ENCODE results near the gene ATP6AP1. TPM values are rescaled to one million over a fixed set of nuclear protein-coding genes. Genes with fewer than 3 reads are reported as not detected.

ATP6AP1 gene
- total RNA-seq, 1 donor from 2014 or later = 38.8 TPM

- ChIA-PET CTCF (no interaction called here), POLR2A (interaction anchor here (1.0 to 2.3 kb wide), 6 partner anchors 8 to 103 kb away, joined by 3 to 5 read pairs (median 3); partner anchors contain the start of genes EMD and IKBKG)
- no peak for TF ChIP-seq CTCF (IDR thresholded peaks at IDR 0.05)
- H3K36me3 Mint-ChIP-seq (ENCODE audit: low read depth) = peaks cover 34% of the 10 kb centered on the region
- no peaks in the 10 kb centered on the region for H3K27me3 Mint-ChIP-seq
- peaks cover 5% of the 10 kb centered on the region for H3K4me1 Mint-ChIP-seq
- H3K27ac Mint-ChIP-seq = peak within 1 kb of the TSS; percentile 66
- H3K4me3 Mint-ChIP-seq = peak within 1 kb of the TSS; percentile 77
- no peaks in the 10 kb centered on the region for H3K9me3 Mint-ChIP-seq
- intact Hi-C loops (cut with micrococcal nuclease) = loop anchor here (1.0 kb wide), 1 partner anchor 13 kb away; no protein-coding TSS in a partner anchor
- DNase-seq (peak; percentile 75), ATAC-seq (ENCODE audit: low read depth) (peak; percentile 90)
These were observed 15.7 kb downstream of the ATP6AP1 start, which contains the start of gene FAM50A for GRCh38 chrX:154443992-154444754. FAM50A (plus strand) TSS chrX:154444141; CDS start chrX:154444236, 95 bp downstream.

GRCh38 chrX:154444755-154445246, 16.3 kb downstream of the ATP6AP1 start:
- Mint-ChIP-seq H3K27me3 (no peaks in the 10 kb centered on the region), H3K4me3 (peak overlapping the region; percentile 48), H3K9me3 (no peaks in the 10 kb centered on the region), H3K36me3 (ENCODE audit: low read depth) (peaks cover 35% of the 10 kb centered on the region), H3K4me1 (peaks cover 5% of the 10 kb centered on the region), H3K27ac (no peak overlapping the region)
- DNase-seq (no peak), ATAC-seq (ENCODE audit: low read depth) (no peak)
- POLR2A ChIA-PET = interaction anchor here (1.0 to 2.3 kb wide), 5 partner anchors 9 to 66 kb away, joined by 3 to 5 read pairs (median 3); partner anchors contain the start of gene EMD
- intact Hi-C loops (cut with micrococcal nuclease) = loop anchor here (1.0 kb wide), 1 partner anchor 12 kb away; no protein-coding TSS in a partner anchor
- CTCF ChIA-PET = no interaction called here
- no peak for TF ChIP-seq CTCF (IDR thresholded peaks at IDR 0.05)

- Mint-ChIP-seq H3K4me3 (no peak overlapping the region), H3K9me3 (no peaks in the 10 kb centered on the region), H3K4me1 (peaks cover 3% of the 10 kb centered on the region), H3K27me3 (no peaks in the 10 kb centered on the region), H3K27ac (no peak overlapping the region), H3K36me3 (ENCODE audit: low read depth) (peaks cover 37% of the 10 kb centered on the region)
- POLR2A ChIA-PET = interaction anchor here (0.6 to 2.3 kb wide), 2 partner anchors 48 to 77 kb away, joined by 5 read pairs; no protein-coding TSS in a partner anchor
- intact Hi-C loops (cut with micrococcal nuclease) = no loop called here
- ATAC-seq (ENCODE audit: low read depth) = no peak
- no peak for DNase-seq
- TF ChIP-seq CTCF (IDR thresholded peaks at IDR 0.05) = no peak
- CTCF ChIA-PET = no interaction called here
These were observed 17.3 kb downstream of the ATP6AP1 start for GRCh38 chrX:154445776-154446175.

GRCh38 chrX:154446430-154446829, 18.0 kb downstream of the ATP6AP1 start:
- no peak for ATAC-seq (ENCODE audit: low read depth)
- CTCF ChIA-PET = no interaction called here
- Mint-ChIP-seq H3K27ac (no peak overlapping the region), H3K36me3 (ENCODE audit: low read depth) (peaks cover 36% of the 10 kb centered on the region), H3K9me3 (no peaks in the 10 kb centered on the region), H3K4me1 (peaks cover 3% of the 10 kb centered on the region), H3K27me3 (no peaks in the 10 kb centered on the region), H3K4me3 (no peak overlapping the region)
- no peak for TF ChIP-seq CTCF (IDR thresholded peaks at IDR 0.05)
- no peak for DNase-seq
- POLR2A ChIA-PET = no interaction called here
- intact Hi-C loops (cut with micrococcal nuclease) = no loop called here

- ChIA-PET POLR2A (no interaction called here), CTCF (no interaction called here)
- Mint-ChIP-seq H3K27ac (no peak overlapping the region), H3K9me3 (no peaks in the 10 kb centered on the region), H3K4me1 (peaks cover 2% of the 10 kb centered on the region), H3K27me3 (no peaks in the 10 kb centered on the region), H3K4me3 (no peak overlapping the region), H3K36me3 (ENCODE audit: low read depth) (peaks cover 40% of the 10 kb centered on the region)
- ATAC-seq (ENCODE audit: low read depth) (no peak), DNase-seq (no peak)
- intact Hi-C loops (cut with micrococcal nuclease) = no loop called here
- TF ChIP-seq CTCF (IDR thresholded peaks at IDR 0.05) = no peak
These were observed 20.0 kb downstream of the ATP6AP1 start for GRCh38 chrX:154448484-154448883.
